NCI-H2029 (cell line): ENCODE measurements around the gene IL6R.
"Not testable (repeated sequence)": the region's sequence is repeated elsewhere in the genome, so short reads cannot be mapped to it uniquely, and the experiment has no call there.

Source experiments
- DNase-seq: peaks from one replicate; lab custom pipeline; 2025; lab: John Stamatoyannopoulos, UW

IL6R gene

GRCh38 chr1:154483941-154484803, 79.0 kb downstream of the IL6R start:
- DNase-seq, result peak; percentile 58

DNA sequence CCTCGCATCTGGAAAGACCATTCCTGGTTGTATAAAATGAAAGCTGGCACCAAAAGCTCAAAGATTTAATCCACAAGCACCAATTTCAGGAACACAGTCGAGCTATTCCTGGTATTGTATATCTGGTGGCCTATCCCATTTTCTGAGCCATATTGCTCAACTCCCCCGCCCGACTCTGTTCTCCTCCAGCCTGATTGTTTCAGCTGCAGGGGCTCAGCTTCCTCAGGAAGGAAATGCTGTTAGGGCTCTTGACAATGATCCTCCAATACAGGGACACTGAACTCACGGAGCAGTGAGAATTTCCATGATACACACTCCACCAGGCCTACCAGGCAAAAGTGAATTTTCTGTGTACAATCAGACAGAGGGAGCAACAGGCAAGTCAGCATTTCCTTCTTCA, 80.0 kb downstream of the IL6R start:
- DNase-seq, result no peak

DNA sequence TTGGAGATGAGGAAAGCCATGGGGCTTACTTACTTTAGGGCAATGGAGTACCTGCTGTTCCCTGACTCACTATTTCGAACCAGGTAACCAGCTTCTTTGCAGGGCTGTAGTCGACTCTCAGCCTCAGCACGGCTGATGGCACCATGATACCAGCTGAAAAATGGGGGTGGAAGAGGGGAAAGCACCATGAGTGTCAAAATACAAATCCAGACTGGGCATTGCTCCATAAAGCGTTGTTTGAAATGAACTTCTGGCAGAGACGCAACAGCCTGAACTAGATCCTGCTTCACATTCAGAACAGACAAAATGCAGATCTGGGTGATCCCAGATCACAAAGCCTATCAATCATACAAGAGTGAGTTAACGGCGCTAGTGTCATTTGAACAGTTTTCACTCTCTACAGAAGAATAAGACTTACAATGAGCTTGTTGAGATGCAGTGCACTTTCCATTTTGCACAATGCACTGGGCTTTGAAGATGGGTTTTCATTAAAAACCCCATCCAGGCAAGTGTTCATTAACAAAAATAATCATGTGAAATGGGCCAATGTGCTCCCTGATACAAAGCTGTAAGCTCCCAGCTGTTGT, 80.9 kb downstream of the IL6R start:
- no peak for DNase-seq

DNA sequence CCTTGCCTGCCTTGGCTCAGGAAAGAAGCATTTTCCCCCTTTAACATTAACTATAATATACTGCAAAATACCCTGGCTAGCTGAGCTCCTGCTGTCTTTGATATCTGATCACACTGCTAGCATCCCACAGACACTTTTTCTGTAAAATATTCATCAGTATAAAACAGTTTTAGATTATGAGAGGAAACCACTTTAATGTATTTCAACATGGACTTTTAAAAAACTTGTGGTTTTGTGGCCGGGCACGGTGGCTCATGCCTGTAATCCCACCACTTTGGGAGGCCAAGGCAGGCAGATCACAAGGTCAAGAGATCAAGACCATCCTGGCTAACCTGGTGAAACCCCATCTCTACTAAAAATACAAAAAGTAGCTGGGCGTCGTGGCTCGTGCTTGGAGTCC, 81.6 kb downstream of the IL6R start:
- not testable (repeated sequence) for DNase-seq

GRCh38 chr1:154488922-154489321, 83.8 kb downstream of the IL6R start:
- no peak for DNase-seq

- no peak for DNase-seq
Measured at GRCh38 chr1:154489695-154490274, 84.6 kb downstream of the IL6R start.

- DNase-seq, result no peak
Measured at GRCh38 chr1:154490317-154490716, 85.2 kb downstream of the IL6R start.

DNA sequence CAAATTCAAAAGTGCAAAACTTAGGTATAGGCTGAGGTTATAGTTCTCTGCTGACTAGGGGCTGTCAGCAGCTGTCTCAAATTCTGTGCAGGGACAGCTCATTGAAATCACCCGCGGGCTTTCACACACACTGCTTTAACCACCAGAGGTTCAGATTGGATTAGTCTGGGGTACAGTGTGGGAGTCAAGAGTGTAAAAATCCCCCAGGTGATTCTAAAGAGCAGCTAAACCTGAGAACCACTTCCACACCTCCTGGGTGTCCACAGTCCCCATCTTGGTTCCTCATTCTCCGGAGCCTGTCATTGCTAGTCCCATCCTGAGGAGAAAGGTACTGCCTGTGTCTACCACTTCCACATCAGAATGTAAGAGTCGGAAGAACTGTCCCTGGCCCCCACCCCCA, 87.0 kb downstream of the IL6R start:
- no peak for DNase-seq

GRCh38 chr1:154493276-154493675, 88.1 kb downstream of the IL6R start:
- DNase-seq, result no peak

DNA sequence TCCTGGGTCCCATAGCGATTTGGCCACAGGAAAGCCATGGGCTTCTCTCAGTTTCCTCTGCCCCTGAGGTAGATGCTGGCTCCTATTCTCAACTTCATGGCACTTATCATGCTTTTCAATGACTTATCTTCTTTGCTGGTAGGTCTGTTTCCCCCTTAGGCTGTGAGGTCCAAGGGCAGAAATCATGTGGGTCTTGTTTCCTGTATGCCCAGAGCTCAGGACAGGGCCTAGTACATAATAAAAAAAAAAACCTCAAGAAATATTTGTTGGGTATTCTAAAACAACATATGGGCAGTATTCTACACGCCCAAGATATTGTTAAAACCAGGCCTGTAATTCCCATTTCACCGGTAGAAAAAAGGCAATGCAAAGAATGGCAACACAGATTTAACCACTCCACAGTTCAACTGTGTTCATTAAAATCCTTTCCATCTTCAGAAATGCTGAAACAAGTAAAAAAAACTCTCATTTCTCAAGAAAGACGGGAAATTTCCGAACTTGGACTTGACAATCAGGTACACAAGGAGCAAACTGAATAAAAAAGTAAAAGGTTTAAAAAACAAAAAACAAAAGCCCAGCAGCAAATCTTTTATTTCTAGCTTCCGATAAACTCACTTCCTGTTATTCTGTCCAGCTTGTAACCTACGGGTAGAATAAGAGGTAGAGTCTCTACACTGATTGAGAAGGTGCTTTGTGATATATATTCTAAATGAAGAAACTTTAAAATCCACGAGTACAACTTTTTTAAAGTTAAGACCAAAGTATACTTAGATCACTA, 90.5 kb downstream of the IL6R start:
- no peak for DNase-seq

GRCh38 chr1:154496383-154496782, 91.2 kb downstream of the IL6R start:
- DNase-seq, result no peak

DNA sequence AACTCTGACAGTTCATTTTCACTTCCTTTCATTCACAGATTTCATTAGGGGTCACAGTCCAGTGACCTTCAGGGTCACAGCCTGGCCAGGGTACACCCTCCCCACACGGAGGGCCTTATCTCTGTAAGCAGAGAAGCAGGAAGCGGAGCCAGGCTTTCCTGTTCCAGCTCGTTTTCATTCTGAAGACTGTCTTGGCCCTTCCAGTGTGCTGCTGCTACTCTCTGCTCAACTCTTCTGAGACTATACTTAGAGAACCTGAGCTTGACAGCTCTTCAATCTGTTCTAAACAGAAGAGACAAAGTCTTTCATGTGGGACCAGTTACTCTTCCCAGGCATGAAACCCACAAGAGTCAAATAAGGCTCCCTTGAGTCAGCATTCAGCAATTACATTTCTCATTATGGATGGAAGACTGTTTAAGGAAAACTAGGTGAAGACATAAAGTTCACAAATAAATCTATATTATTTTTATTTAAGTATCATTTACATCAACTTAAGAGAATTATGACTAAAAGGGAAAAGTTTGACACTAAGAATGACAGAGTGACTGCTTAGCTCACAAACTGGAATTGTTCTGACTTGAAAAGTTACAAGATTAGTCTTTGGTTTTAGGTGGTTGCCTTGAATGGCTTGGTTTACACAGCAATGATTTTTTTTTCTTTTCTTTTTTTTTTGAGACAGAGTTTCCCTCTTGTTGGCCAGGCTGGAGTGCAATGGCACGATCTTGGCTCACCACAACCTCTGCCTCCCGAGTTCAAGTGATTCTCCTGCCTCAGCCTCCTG, 92.1 kb downstream of the IL6R start:
- DNase-seq, result no peak

DNA sequence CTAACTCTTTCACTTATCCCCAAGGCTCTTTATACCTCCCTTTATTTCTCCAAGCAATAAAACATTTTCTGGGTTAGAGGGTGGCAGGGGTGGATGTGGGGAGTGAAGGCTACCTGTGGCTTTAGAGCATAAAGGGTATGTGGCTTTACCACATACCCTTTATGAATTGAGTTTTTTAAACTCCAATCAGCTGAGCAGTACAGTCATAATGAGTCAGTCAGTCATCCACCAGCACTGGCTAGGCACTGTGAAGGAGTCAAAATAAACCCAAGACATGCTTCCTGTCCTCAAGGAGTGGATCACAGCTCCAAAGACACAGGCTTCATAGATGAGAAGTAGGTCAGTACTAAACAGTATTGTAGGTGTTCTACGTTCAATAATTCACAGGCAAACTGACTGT, 94.3 kb downstream of the IL6R start:
- DNase-seq, result no peak

DNA sequence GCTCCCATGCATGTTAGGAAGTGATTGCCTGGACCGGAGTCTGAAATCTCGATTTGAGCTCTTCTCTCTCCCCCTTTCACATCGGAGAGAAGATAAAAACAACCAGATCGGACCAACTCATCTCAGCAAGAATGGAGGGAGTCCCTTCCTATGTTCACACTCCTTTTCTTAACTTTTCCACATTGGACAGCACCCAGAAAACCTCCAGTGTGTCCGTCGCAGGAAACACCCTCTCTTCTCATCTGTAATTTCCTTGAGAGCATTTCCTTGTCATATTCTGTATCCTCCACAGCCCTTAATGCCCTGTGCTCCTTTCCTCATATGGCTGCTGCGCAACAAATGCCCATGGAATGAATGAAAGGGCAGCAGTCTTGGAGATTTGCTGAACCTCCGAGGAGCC, 95.4 kb downstream of the IL6R start:
- no peak for DNase-seq

DNA sequence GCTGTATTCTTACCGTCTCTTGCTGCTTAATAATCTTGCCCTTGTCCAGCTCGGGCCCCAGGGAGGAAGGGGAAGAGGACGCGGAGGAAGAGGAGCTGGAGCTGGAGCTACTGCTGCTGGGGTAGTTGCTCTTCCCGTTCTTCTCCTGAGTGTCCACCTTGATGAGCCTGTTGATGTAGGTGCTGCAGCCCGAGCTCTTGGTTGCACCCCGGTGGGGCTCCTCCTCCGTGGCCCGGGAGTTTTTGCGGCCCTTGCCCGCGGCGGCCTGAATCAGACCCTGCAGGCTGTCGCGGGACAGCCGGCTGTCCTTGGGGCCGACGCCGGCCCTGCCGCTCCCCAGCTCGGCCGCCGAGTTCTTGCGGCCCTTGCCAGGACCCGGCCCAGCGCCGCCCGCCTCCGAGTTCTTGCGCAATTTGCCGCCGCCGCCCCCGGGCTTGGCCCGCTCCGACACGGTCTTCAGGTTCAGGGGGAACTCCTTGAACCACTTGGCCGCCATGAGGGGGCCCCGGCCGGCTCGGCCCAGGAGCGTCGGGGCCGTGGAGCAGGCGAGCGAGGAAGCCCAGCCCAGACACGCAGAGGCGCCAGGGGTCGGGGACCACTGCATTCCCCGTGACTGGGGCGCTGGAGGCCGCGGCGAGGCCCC, 96.4 kb downstream of the IL6R start:
- no peak for DNase-seq

GRCh38 chr1:154502066-154502743, 97.1 kb downstream of the IL6R start, which contains the start of the genes SHE and TDRD10:
Gene SHE, minus strand, starts transcription at chr1:154502412. Its CDS starts 386 bp downstream, at chr1:154502026.
Gene TDRD10, plus strand, starts transcription at chr1:154502219. Its CDS starts 4,685 bp downstream, at chr1:154506904.
- no peak for DNase-seq

DNA sequence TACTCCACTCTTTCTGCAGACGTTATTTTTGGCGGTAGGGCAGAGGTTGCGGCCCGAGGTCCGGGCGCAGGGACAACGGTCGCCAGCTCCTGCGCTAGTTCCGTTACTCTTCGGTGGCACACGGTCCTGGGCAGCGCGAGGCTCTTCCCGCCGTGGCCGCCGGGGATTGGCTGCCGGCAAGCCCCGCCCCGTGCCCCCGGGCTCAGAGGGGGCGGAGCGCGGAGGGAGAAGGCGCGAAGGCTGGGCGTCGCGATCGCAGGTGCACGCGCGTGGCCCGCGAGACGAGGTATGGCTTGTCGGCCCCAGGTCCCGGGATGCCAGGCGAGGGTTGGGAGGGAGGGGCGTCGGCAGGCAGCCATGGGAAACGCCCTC, 97.6 kb downstream of the IL6R start:
- no peak for DNase-seq

DNA sequence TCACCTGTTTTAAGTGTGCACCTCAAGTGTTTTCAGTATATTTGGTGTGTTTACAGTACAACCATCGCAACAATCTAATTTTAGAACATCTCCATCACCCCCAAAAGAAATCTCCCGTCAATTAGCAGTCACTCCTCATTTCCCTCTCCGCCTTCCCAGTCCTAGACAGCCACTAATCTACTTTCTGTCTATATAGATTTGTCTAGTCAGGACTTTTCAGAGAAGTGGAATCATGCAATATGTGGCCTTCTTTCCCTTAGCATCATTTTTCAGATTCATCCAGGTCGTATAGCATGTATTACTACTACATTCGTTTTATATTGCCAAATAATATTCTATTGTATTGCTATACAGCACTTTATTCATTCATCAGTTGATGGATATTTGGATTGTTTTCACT, 98.8 kb downstream of the IL6R start:
- DNase-seq, result no peak

DNA sequence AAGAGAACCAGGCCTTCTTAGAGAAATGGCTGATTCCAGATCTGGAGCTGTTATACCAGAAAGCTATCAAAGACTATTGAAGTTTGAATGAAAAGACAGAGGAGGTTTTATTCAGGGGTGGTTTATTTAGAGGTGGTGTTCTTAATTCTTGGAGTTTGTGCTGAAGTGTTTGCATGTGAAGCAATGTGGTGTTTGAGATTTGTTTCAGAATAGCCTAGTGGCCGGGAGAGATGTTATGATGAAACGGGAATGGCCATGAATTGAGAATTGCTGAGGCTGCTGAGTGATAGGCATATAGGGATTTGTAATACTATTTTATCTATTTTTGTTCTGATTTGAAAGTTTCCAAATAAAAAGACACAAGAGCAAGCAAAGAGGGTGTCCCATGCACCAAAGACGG, 107.6 kb downstream of the IL6R start:
- no peak for DNase-seq

GRCh38 chr1:154514066-154514553, 109.0 kb downstream of the IL6R start:
- no peak for DNase-seq
